GF-D8 (cell line): ENCODE data around the gene PRAMEF7.
"Not testable (repeated sequence)": the region's sequence is repeated elsewhere in the genome, so short reads cannot be mapped to it uniquely, and the experiment has no call there.

Experiments used
- DNase-seq: peaks from one replicate; lab custom pipeline; 2025; lab: John Stamatoyannopoulos, UW

PRAMEF7 gene

GRCh38 chr1:12916310-12916709, at the start of gene PRAMEF7:
PRAMEF7 (plus strand) TSS chr1:12916610; CDS start chr1:12917693, 1,083 bp downstream.
- DNase-seq = not testable (repeated sequence)

DNA sequence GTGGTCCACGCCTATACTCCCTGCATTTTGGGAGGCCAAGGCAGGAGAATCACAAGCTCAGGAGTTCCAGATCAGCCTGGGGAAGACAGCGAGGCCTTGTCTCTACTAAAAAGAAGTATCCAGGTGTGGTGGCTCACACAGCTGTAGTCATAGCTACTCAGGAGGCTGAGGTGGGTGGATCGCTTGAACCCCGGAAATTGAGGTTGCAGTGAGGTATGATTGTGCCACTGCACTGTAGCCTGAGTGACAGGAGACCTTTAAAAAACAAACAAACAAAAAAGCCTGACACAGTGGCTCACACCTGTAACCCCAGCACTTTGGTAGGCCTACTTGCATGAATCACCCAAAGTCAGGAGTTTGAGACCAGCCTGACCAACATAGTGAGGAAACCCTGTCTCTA, 38.0 kb upstream of the PRAMEF7 start:
- DNase-seq = not testable (repeated sequence)

DNA sequence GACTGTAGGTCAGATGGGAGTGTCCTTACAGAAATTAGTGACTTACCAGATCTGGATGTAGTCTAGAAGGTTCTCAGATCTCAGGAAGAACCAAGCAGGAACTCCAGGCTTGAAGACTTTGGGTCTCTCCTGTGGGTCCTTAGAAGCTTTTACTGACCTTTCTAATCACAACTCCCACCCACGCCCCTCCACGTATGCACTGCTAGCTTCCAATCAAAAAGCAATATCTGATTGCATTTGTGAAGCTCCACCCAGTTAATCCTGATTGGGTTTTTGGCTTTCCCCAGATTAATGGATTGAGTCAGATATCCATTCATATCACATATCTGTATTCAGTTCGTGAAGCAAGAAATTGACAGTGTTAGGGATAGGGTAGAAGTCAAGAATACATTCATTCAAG, 30.3 kb upstream of the PRAMEF7 start, which contains the start of gene PRAMEF4:
Gene PRAMEF4, minus strand, starts transcription at position 101 of the 400 bp plus-strand sequence. CDS start 2,807 bp downstream, outside the sequence.
- not testable (repeated sequence) for DNase-seq

GRCh38 chr1:12898170-12898569, 18.2 kb upstream of the PRAMEF7 start, which contains the start of gene PRAMEF10:
PRAMEF10 (minus strand) TSS chr1:12898270; CDS start chr1:12895847, 2,423 bp downstream.
- not testable (repeated sequence) for DNase-seq

DNA sequence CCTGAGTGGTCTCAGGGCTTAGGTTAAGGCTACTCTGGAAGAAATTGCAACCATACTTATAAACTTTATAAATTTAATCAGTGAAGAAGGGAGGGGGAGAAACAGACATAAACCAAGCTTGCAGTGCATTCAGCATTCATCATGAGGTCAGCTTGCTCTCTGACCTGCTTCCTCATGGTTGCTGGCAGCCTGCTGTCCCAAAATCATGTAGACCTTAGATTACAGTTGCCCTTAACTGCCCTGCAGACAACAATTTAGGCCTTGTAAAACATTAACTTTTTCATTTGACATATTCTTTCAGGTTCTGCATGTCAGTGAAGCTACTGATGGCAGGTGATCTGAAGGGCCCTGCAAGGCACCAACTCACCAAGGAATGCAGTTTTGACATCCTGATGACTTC, 17.2 kb upstream of the PRAMEF7 start:
- not testable (repeated sequence) for DNase-seq

DNA sequence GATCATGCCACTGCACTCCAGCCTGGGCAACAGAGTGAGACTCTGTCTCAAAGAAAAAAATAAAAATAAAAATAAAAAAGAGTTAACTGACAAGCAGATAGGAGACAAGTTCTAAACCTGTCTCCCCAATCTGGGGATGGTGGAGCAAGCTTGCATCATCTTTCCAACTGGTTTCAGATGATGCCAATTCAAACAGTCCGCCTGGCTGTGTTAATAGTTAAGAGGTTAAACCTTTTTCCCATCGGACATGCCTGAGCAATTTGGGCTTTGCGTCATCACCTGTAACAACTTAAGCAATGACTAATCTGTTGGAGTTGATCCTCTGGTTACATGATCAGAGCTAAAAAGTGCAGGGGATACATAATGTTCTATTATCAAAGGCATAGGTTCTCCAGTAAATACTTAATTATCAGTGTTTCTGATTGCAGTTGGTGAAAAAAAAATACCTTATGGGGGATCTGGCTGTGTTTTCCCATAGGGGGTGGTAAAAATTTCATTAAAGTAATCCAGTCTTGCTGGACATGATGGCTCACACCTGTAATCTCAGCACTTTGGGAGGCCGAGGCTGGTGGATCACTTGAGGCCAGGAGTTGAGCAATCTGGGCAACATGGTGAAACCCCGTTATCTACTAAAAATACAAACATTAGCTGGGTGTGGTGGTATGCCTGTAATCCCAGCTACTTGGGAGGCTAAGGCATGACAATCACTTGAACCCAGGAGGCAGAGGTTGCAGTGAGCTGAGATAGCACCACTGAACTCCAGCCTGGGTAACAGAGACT, 12.4 kb upstream of the PRAMEF7 start:
- DNase-seq = not testable (repeated sequence)

DNA sequence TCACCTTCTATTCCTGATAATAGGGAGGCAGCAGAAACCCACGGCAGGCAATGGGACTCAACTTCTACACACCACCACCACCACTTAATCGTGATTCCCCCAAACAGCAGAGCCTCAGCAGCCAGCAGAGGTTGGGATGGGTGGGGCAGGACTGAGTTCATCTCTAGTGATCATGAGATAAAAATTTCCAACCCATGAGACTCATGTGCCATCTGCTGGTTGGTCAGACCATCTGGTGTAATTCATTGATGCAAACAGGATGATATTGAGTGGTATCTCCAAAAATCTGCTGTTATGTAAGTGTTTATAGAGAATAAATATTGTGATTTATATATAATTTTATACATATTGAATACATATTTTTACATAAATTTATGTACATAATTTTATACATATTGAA, 5.3 kb downstream of the PRAMEF7 start:
- not testable (repeated sequence) for DNase-seq

GRCh38 chr1:12924368-12924767, 8.0 kb downstream of the PRAMEF7 start:
- DNase-seq = not testable (repeated sequence)

GRCh38 chr1:12947480-12947879, 31.1 kb downstream of the PRAMEF7 start, which contains the start of gene PRAMEF6:
PRAMEF6 (minus strand) TSS chr1:12947580; CDS start chr1:12942518, 5,062 bp downstream.
- DNase-seq = not testable (repeated sequence)
